ENCODE data around the gene RELN. TPM values are rescaled to one million over a fixed set of nuclear protein-coding genes. Genes with fewer than 3 reads are reported as not detected.

RELN gene
- total RNA-seq, 1 experiment from 2014 or later = 0.10 TPM

- no peak for DNase-seq (ENCODE audit: low read depth, low spot score)
- Histone ChIP-seq H3K4me1 (ENCODE audit: control insufficient read depth, insufficient read depth, low read length) (no peaks in the 10 kb centered on the region), H3K9me3 (ENCODE audit: control insufficient read depth, insufficient read depth, low read depth, low read length) (no peaks in the 10 kb centered on the region), H3K4me3 (ENCODE audit: low read depth in 2 of 2, low read length in 2 of 2) (no peak overlapping the region), H3K27me3 (ENCODE audit: control insufficient read depth, insufficient read depth, low read length) (no peaks in the 10 kb centered on the region), H3K36me3 (ENCODE audit: control insufficient read depth, insufficient read depth, low read length) (no peaks in the 10 kb centered on the region), H3K27ac (ENCODE audit: low read length) (no peak overlapping the region)
- POLR2A ChIA-PET = no interaction called here
- intact Hi-C loops (cut with micrococcal nuclease; ENCODE audit: unreplicated experiment) = no loop called here
- no TSS peak for BruUV-seq (replicated peaks)
- ATAC-seq = no peak
- TF ChIP-seq SIN3A (IDR thresholded peaks at IDR 0.05; ENCODE audit: borderline replicate concordance, insufficient read depth, low read depth, low read length) (no peak), POLR2AphosphoS5 (IDR thresholded peaks at IDR 0.05; ENCODE audit: low read depth, low read length) (no peak), TCF7L2 (IDR thresholded peaks at IDR 0.05; ENCODE audit: low read depth, low read length) (no peak), CTCF (IDR thresholded peaks at IDR 0.05) (no peak)
- in situ Hi-C loops (cut with HindIII; ENCODE audit: low pct_unique_long_range_greater_than_20kb, low sequenced_read_pairs) = no loop called here
- CTCF ChIA-PET = no interaction called here
These were observed 73.6 kb downstream of the RELN start for GRCh38 chr7:103915680-103916357.

GRCh38 chr7:103914147-103914899, 75.1 kb downstream of the RELN start:
- in situ Hi-C loops (cut with HindIII; ENCODE audit: low pct_unique_long_range_greater_than_20kb, low sequenced_read_pairs) = no loop called here
- intact Hi-C loops (cut with micrococcal nuclease; ENCODE audit: unreplicated experiment) = no loop called here
- ChIA-PET POLR2A (no interaction called here), CTCF (no interaction called here)
- TF ChIP-seq CTCF (IDR thresholded peaks at IDR 0.05) (no peak), REST (IDR thresholded peaks at IDR 0.05; ENCODE audit: insufficient read depth in 1 of 2, low read depth in 2 of 2, low read length in 1 of 2) (no peak), POLR2AphosphoS5 (IDR thresholded peaks at IDR 0.05; ENCODE audit: low read depth, low read length) (no peak), SIN3A (IDR thresholded peaks at IDR 0.05; ENCODE audit: borderline replicate concordance, insufficient read depth, low read depth, low read length) (no peak), TCF7L2 (IDR thresholded peaks at IDR 0.05; ENCODE audit: low read depth, low read length) (no peak)
- Histone ChIP-seq H3K36me3 (ENCODE audit: control insufficient read depth, insufficient read depth, low read length) (no peaks in the 10 kb centered on the region), H3K9me3 (ENCODE audit: control insufficient read depth, insufficient read depth, low read depth, low read length) (no peaks in the 10 kb centered on the region), H3K4me1 (ENCODE audit: control insufficient read depth, insufficient read depth, low read length) (no peaks in the 10 kb centered on the region), H3K27ac (ENCODE audit: low read length) (no peak overlapping the region), H3K4me3 (ENCODE audit: low read depth in 2 of 2, low read length in 2 of 2) (no peak overlapping the region), H3K27me3 (ENCODE audit: control insufficient read depth, insufficient read depth, low read length) (no peaks in the 10 kb centered on the region)
- no peak for DNase-seq (ENCODE audit: low read depth, low spot score)
- no peak for ATAC-seq
- no TSS peak for BruUV-seq (replicated peaks)

Measured in Panc1 (cell line).